NCI-H2196 treated with DMSO at 0.1 percent for 48 hours (cell line): Measurements from ENCODE around the gene CCT6B.
"Not testable (repeated sequence)": the region's sequence is repeated elsewhere in the genome, so short reads cannot be mapped to it uniquely, and the experiment has no call there.

Experiments
- DNase-seq: peaks from one replicate; lab custom pipeline; 2025; ENCODE audit not compliant: unreplicated experiment; lab: John Stamatoyannopoulos, UW

CCT6B gene

DNA sequence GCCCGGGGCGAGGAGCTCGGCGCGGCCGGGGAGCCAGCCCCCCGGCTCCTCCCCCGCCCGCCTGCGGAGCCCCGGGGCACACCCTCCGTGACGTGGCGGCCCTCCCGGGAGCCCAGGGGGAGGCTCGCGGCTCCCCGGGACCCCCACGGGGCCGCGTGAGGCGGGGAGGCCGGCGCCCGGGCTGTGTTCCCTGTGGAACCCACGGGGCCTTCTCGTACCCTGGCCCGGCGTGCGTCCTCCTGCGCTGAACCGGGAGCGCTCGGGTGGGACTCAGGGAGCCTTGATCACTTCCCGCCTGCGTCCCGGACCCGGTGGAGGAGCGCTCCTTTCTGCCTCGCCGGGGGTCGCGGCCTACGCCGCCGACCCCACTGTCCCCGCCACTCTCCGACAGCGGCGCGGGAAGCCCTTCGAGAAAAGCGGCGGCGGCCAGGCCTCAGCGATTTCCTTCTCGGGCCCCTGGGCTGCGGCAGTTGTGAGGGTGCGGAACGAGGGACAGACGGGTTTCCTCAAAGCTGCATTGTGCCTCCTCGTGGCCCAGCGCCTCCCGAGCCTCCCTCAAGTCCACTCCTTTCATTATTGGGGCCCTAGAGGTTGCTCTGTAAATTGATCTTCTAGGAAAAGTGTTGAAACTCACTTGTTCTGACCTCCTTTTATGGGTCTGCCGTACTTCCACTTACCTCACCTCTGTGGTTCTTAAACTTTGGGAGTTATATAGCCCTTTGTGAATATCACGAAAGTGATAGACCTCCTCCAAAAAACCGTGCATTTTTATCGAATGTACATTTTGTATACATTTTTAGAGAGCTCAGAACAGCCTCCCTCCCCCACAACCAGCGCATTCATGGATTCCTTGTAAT is 19.6 kb upstream of the CCT6B start:
- DNase-seq, result no peak

GRCh38 chr17:34980353-34980680 is 19.1 kb upstream of the CCT6B start, which contains the start of gene LIG3:
TSS of gene LIG3 (plus strand) at chr17:34980512. CDS start at chr17:34983006, 2,494 bp downstream.
- DNase-seq, result peak; percentile 42

GRCh38 chr17:34979650-34980352 is 18.5 kb upstream of the CCT6B start:
- no peak for DNase-seq

- no peak for DNase-seq
Observed at GRCh38 chr17:34979153-34979552, 17.9 kb upstream of the CCT6B start.

DNA sequence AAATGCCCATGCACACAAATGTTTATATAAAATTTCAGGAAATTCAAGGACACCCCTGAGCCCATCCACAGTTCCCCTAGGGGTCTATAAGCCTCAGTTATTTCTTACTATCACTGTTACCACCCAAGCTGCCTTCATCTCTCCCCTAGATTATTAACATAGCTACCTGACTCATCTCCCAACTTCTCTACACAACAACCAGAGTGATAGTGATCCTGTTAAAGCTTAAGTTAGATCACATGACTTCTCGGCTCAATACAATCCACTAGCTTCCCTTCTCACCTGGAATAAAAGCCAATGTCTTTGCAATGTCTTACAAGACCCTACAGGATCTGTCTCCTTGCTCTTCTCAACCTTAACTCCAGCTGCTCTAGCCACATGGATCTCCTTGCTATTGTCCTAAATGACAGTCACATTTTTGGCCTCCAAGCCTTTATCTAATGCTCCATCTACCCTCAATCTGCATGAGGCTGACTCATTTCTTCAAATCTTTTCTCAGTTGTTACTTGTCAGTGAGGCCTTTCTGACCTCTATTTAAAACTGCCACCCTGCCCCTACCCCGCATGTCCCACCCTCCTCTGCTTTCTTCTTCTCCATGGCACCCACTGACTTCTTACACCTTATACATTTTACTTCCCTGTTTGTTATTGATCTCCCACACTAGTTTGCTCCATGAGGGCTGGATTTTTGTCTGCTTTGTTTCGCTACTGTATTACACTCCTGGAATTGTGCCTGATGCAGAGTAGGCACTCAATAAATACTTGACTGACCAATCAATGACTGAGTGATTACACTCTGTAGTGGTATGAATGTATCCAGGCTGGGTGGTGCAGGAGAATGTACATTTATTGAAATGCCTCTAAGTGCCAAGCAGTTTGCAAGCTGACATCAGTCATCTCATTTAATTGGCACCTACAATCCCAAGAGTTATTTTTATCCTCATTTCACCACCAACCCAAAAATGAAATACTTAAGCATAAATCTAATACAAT is 13.8 kb upstream of the CCT6B start:
- no peak for DNase-seq

GRCh38 chr17:34974179-34974578 is 12.9 kb upstream of the CCT6B start:
- DNase-seq, result no peak

DNA sequence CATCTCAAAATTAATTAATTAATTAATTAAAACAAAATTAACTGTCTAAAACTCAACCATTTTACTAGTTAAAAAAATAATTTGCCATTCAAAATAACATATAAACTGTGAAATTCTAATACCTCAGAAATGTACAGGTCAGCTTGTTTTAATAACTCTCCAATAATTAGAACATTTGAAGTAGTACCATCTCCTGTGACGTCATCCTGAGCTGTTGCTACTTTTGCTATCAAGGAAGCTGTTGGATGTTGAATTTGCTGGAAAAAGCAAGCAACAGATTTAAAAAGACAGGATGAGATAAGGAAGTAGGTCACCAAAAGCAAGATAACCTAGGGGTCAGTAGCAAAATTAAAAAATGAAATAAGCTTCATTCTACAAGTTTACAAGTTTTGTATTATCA is 2.8 kb downstream of the CCT6B start:
- DNase-seq, result no peak

- not testable (repeated sequence) for DNase-seq
Observed at GRCh38 chr17:34950780-34951179, 10.5 kb downstream of the CCT6B start.

DNA sequence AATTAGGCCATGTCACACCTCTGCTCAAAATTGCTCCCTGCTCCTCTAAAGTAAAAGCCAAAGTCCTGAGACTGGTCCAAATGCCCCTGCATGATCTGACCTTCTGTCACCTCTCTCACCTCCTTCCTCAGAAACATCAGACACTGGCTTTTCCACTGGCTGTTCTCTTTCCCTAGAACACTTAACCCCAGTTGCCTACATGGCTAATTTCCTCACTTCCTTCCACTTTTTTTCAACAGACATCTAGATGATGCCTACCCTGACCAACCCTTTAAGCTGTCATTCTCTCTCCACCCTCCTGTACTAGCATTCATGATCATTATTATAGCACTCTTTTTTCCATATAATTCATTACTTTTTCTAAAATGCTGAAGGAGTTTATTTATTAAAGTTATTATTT is 31.0 kb downstream of the CCT6B start:
- no peak for DNase-seq

DNA sequence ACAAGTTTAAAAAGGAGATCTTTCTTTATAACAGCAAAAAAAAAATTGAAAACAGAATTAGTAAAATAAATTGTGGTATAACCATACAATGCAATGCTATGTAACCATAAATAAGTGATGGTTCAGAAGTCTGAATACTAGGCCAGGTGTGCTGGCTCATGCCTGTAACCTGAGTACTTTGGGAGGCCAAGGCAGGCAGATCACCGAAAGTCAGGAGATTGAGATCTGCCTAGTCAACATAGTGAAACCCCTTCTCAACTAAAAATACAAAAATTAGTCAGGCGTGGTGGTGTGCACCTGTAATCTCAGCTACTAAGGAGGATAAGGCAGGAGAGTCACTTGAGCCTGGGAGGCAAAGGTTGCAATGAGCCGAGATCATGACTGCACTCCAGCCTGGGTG is 34.6 kb downstream of the CCT6B start:
- no peak for DNase-seq

GRCh38 chr17:34920676-34921075 is 40.6 kb downstream of the CCT6B start:
- no peak for DNase-seq

DNA sequence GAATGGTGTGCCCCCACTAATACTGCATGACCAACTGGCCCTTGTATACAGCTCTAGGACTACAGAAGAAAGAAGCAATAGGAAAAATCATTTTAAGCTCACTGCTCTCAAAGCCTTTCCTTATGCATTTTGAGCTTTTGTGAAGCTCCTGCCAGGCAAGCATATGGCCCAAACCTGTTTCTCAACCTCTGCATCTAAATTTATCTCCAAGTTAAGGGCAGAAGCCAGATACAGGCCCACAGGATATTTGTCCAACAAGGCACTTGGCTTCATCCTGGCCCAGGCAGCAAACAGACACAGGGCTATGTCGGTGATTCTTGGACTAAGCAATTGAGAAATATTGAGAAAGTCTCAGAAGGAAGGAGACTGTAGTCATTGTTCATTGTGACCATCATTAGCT is 43.9 kb downstream of the CCT6B start:
- DNase-seq, result no peak

GRCh38 chr17:34916120-34916519 is 45.1 kb downstream of the CCT6B start:
- DNase-seq, result no peak

DNA sequence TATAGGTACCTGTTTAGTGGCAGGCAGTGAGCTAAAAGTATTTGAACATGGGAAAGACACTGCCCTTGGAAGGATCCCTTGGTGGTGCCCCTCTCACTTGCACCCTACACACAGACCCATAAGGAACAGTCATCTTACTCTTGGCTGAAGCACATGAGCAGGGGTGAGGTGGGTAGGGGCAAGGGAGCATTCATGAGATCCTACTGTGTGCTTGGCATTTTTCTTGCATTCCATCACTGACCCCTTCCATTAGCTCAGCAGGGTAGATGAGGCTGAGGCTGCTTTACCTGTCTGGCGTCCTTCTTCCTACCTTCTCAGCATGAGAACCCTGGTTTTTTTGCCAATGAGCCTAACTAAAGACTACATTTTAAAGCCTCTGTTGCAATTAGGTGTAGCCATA is 48.3 kb downstream of the CCT6B start:
- no peak for DNase-seq

GRCh38 chr17:34909040-34909439 is 52.2 kb downstream of the CCT6B start:
- no peak for DNase-seq

DNA sequence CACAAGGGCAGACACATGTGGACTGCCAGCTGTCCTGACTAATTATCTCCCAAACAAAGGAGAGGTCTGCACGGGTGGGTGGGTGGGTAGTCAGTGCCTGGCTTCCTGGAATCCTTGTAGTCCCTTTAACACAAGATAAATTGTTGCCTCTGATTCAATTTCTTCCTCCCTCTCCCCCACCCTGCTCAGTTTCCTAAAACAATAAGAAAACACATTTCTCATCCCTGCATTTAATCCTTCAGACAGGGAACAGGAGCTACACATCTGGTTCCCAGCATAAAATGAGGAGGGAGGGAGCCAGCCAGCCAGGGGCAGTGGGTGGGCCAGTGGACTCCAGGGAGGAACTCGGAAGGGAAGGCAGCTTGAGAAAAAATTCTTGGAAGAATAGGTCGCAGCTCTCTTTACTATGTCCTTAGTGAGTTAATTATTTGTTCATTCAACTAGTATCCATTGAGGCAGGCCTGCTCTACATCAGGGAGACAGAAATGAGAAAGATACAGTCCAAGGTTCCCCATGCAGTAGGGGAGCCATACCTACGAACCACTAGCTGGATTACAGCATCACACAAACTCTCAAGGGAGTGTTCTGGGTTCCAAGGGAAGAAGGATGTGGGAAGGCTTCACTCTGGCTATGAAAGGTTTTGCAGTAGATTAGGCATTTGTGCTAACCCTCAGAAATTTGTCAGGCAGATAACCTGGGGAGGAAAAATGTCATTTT is 58.3 kb downstream of the CCT6B start:
- DNase-seq, result no peak

GRCh38 chr17:34899643-34900291 is 61.5 kb downstream of the CCT6B start:
- no peak for DNase-seq

- DNase-seq, result no peak
Observed at GRCh38 chr17:34895383-34895782, 65.9 kb downstream of the CCT6B start.

DNA sequence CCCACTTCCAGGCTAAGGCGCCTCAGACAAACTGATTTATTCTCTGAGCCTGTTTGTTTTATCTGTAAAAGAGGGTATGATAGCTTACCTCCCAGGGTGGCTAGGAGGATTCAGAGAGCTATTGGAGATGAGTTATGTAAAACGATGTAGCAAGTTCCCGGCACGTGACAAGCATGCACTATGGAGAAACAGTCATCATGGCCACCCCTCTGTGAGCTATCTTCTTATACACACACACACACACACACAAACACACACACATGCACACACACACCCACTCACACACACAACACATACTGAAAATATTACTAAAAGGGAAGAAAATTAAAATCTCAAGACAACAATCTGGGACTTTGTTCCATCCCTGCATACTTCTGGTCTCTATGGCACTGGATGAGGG is 66.3 kb downstream of the CCT6B start:
- no peak for DNase-seq
